Caco-2 (cell line): Measurements from ENCODE around the gene FAM98C. TPM values are rescaled to one million over a fixed set of nuclear protein-coding genes. Genes with fewer than 3 reads are reported as not detected.

Experiments used
- BruUV-seq: library from RNA; stranded (reverse); fragments of 400-500 nt; replicated peaks from 2 replicates; lab custom pipeline; 2021; lab: Mats Ljungman, UMichigan
- CTCF ChIA-PET: fragments of 300-600 bp; sonication (Branson Sonifier 250); formaldehyde crosslinking; loops from one replicate; lab custom pipeline; 2022; ENCODE audit warnings: antibody characterized with exemption; lab: Charles Lee
- POLR2A ChIA-PET: fragments of 300-600 bp; sonication (Branson Sonifier 250); formaldehyde crosslinking; loops from one replicate; lab custom pipeline; 2022; ENCODE audit warnings: antibody characterized with exemption; lab: Charles Lee
- DNase-seq, 2 experiments: peaks; one replicate each; pipeline versions ENCODE4 v3.0.0 to v3.0.0-alpha.2; 2020 to 2022
- H3K27me3 ChIP-seq: replicated peaks from 2 replicates; pipeline ENCODE4 v1.6.0; 2011; ENCODE audit warnings: low read length; ENCODE audit not compliant: control insufficient read depth, insufficient read depth
- H3K36me3 ChIP-seq: 2 replicates; pipeline ENCODE4 v1.5.1; 2011; ENCODE audit warnings: low read length; ENCODE audit not compliant: control insufficient read depth, insufficient read depth
- H3K4me1 ChIP-seq: fragments of 250-450 bp; sonication (Bioruptor Pico); 2 replicates; pipeline ENCODE4 v1.5.1; 2020; ENCODE audit warnings: mild to moderate bottlenecking
- H3K4me3 ChIP-seq: 2 replicates; pipeline ENCODE4 v1.5.1; 2011; ENCODE audit warnings: low read depth, mild to moderate bottlenecking, control low read depth, low read length
- H3K9me3 ChIP-seq: fragments of 250-450 bp; sonication (Bioruptor Pico); 2 replicates; pipeline ENCODE4 v1.5.1; 2020; ENCODE audit warnings: mild to moderate bottlenecking, moderate library complexity
- H3K27ac Mint-ChIP-seq: one replicate; pipeline ENCODE4 v1.8.0; 2022; ENCODE audit warnings: mixed read lengths; ENCODE audit not compliant: unreplicated experiment
- H3K27me3 Mint-ChIP-seq: one replicate; pipeline ENCODE4 v1.8.0; 2022; ENCODE audit warnings: mixed read lengths; ENCODE audit not compliant: insufficient read depth, unreplicated experiment
- H3K36me3 Mint-ChIP-seq: one replicate; pipeline ENCODE4 v1.8.0; 2022; ENCODE audit warnings: mild to moderate bottlenecking, mixed read lengths; ENCODE audit not compliant: insufficient read depth, unreplicated experiment
- H3K4me1 Mint-ChIP-seq: one replicate; pipeline ENCODE4 v1.8.0; 2022; ENCODE audit warnings: low read depth, mixed read lengths; ENCODE audit not compliant: unreplicated experiment
- H3K4me3 Mint-ChIP-seq: one replicate; pipeline ENCODE4 v1.8.0; 2022; ENCODE audit warnings: mild to moderate bottlenecking, moderate library complexity, mixed read lengths; ENCODE audit not compliant: unreplicated experiment
- H3K9me3 Mint-ChIP-seq: one replicate; pipeline ENCODE4 v1.8.0; 2022; ENCODE audit warnings: mixed read lengths; ENCODE audit not compliant: unreplicated experiment
- intact Hi-C: fragments of 100-400 bp; cut with micrococcal nuclease; formaldehyde crosslinking; loops from one replicate; pipeline ENCODE4 v1.10.0; 2022; ENCODE audit not compliant: unreplicated experiment
- total RNA-seq: library from RNA; stranded (reverse); gene quantifications from 2 replicates; pipeline ENCODE4 v1.2.3, GENCODE V29; 2022
- TF ChIP-seq, protein P1 (sequence below), 2 experiments: fragments of 200-600 bp in 1 of 2; IDR thresholded peaks; 1 replicate in 1 of 2; 2 replicates in 1 of 2; pipeline versions ENCODE4 v1.5.1 to v1.8.0; 2011 to 2022; ENCODE audit warnings: antibody characterized with exemption in 1 of 2, control low read depth in 1 of 2, inconsistent platforms in 1 of 2, low read depth in 1 of 2, low read length in 1 of 2, mild to moderate bottlenecking in 1 of 2, moderate library complexity in 1 of 2; ENCODE audit not compliant: insufficient read depth in 1 of 2, severe bottlenecking in 1 of 2, unreplicated experiment in 1 of 2

The FAM98C gene
- total RNA-seq, 1 experiment from 2014 or later = 19.7 TPM

DNA sequence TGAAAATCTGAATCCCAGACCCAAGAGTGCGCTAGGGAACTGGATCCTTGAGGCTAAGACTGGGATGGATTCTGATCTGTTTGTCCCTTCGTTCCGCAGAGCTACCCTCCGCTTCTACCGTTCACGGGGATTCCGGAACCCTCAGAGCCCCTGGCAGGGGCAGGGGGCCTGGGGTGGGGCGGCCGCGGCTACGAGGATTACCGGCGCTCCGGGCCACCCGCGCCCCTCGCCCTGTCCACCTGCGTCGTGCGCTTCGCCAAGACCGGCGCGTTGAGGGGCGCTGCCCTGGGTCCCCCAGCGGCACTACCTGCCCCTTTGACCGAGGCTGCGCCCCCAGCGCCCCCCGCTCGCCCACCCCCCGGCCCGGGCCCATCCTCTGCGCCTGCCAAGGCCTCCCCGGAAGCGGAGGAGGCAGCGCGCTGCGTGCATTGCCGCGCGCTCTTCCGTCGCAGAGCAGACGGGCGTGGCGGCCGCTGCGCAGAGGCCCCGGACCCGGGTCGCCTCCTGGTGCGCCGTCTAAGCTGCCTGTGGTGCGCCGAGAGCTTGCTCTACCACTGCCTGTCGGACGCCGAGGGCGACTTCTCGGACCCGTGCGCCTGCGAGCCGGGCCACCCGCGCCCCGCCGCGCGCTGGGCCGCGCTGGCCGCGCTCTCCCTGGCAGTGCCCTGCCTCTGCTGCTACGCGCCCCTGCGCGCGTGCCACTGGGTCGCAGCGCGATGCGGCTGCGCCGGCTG is 7.3 kb upstream of the FAM98C start:
- no peak overlapping the region for H3K27ac Mint-ChIP-seq
- H3K27me3 ChIP-seq = no peaks in the 10 kb centered on the region
- H3K27me3 Mint-ChIP-seq = peaks cover 5% of the 10 kb centered on the region
- H3K9me3 ChIP-seq = no peaks in the 10 kb centered on the region
- intact Hi-C loops = no loop called here
- H3K4me3 Mint-ChIP-seq = no peak overlapping the region
- BruUV-seq = no TSS peak
- no peaks in the 10 kb centered on the region for H3K9me3 Mint-ChIP-seq
- peaks cover 12% of the 10 kb centered on the region for H3K4me1 ChIP-seq
- peaks cover 9% of the 10 kb centered on the region for H3K4me1 Mint-ChIP-seq
- TF ChIP-seq, protein P1, sequence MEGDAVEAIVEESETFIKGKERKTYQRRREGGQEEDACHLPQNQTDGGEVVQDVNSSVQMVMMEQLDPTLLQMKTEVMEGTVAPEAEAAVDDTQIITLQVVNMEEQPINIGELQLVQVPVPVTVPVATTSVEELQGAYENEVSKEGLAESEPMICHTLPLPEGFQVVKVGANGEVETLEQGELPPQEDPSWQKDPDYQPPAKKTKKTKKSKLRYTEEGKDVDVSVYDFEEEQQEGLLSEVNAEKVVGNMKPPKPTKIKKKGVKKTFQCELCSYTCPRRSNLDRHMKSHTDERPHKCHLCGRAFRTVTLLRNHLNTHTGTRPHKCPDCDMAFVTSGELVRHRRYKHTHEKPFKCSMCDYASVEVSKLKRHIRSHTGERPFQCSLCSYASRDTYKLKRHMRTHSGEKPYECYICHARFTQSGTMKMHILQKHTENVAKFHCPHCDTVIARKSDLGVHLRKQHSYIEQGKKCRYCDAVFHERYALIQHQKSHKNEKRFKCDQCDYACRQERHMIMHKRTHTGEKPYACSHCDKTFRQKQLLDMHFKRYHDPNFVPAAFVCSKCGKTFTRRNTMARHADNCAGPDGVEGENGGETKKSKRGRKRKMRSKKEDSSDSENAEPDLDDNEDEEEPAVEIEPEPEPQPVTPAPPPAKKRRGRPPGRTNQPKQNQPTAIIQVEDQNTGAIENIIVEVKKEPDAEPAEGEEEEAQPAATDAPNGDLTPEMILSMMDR (IDR thresholded peaks at IDR 0.05; ENCODE audit: insufficient read depth in 1 of 2, low read depth in 1 of 2, low read length in 1 of 2, severe bottlenecking in 1 of 2, unreplicated experiment in 1 of 2) = no peak
- H3K36me3 ChIP-seq = no peaks in the 10 kb centered on the region
- no peak for DNase-seq
- H3K36me3 Mint-ChIP-seq = peaks cover 7% of the 10 kb centered on the region
- no peak overlapping the region for H3K4me3 ChIP-seq
- CTCF ChIA-PET = no interaction called here
- POLR2A ChIA-PET = interaction anchor here (0.5 kb wide), 1 partner anchor 171 kb away, joined by 7 read pairs; no protein-coding TSS in a partner anchor

- intact Hi-C loops = no loop called here
- no TSS peak for BruUV-seq
- ChIA-PET POLR2A (no interaction called here), CTCF (no interaction called here)
- H3K9me3 ChIP-seq = no peaks in the 10 kb centered on the region
- no peak overlapping the region for H3K4me3 ChIP-seq
- peak overlapping the region; percentile 32 for H3K27ac Mint-ChIP-seq
- peaks cover 9% of the 10 kb centered on the region; the same call in 1 of the 2 replicates for H3K4me1 ChIP-seq
- no peaks in the 10 kb centered on the region for H3K36me3 ChIP-seq
- H3K9me3 Mint-ChIP-seq = no peaks in the 10 kb centered on the region
- H3K36me3 Mint-ChIP-seq = peaks cover 24% of the 10 kb centered on the region
- no peak for DNase-seq
- TF ChIP-seq, protein P1 (IDR thresholded peaks at IDR 0.05; ENCODE audit: insufficient read depth in 1 of 2, low read depth in 1 of 2, low read length in 1 of 2, severe bottlenecking in 1 of 2, unreplicated experiment in 1 of 2) = no peak
- no peaks in the 10 kb centered on the region for H3K4me1 Mint-ChIP-seq
- H3K27me3 Mint-ChIP-seq = peaks cover 5% of the 10 kb centered on the region
- no peaks in the 10 kb centered on the region for H3K27me3 ChIP-seq
- no peak overlapping the region for H3K4me3 Mint-ChIP-seq
These were observed 3.8 kb upstream of the FAM98C start for GRCh38 chr19:38399081-38399480.

DNA sequence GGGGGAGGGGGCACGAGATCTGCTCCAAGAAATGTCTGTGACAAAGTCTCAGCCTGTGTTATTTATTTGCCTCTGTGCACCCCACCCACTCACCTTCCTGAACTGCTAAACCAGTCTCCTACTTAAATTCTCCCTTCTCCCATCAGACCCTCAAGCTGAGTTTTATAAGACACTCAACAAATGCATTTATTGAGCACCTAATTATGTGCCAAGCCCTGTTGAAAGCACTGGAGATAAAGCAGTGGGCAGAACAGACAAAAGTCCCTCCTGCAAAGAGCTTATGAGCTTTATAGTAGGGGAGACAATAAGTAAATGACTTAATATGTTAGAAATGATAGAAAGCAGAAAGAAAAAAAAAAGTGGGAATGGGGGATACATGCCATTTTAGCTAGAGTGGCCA is 3.4 kb upstream of the FAM98C start:
- peaks cover 10% of the 10 kb centered on the region; the same call in 1 of the 2 replicates for H3K4me1 ChIP-seq
- TF ChIP-seq, protein P1 (IDR thresholded peaks at IDR 0.05; ENCODE audit: insufficient read depth in 1 of 2, low read depth in 1 of 2, low read length in 1 of 2, severe bottlenecking in 1 of 2, unreplicated experiment in 1 of 2) = no peak
- Mint-ChIP-seq H3K4me3 (no peak overlapping the region), H3K27me3 (peaks cover 5% of the 10 kb centered on the region), H3K4me1 (no peaks in the 10 kb centered on the region), H3K9me3 (no peaks in the 10 kb centered on the region), H3K36me3 (peaks cover 28% of the 10 kb centered on the region), H3K27ac (peak overlapping the region; percentile 32)
- no peaks in the 10 kb centered on the region for H3K27me3 ChIP-seq
- H3K9me3 ChIP-seq = no peaks in the 10 kb centered on the region
- no peak for DNase-seq
- H3K4me3 ChIP-seq = no peak overlapping the region
- no TSS peak for BruUV-seq
- intact Hi-C loops = no loop called here
- ChIA-PET POLR2A (no interaction called here), CTCF (no interaction called here)
- no peaks in the 10 kb centered on the region for H3K36me3 ChIP-seq
